ENCODE results near the gene MCF2L2.
"Not testable (repeated sequence)": the region's sequence is repeated elsewhere in the genome, so short reads cannot be mapped to it uniquely, and the experiment has no call there.

Gene MCF2L2

DNA sequence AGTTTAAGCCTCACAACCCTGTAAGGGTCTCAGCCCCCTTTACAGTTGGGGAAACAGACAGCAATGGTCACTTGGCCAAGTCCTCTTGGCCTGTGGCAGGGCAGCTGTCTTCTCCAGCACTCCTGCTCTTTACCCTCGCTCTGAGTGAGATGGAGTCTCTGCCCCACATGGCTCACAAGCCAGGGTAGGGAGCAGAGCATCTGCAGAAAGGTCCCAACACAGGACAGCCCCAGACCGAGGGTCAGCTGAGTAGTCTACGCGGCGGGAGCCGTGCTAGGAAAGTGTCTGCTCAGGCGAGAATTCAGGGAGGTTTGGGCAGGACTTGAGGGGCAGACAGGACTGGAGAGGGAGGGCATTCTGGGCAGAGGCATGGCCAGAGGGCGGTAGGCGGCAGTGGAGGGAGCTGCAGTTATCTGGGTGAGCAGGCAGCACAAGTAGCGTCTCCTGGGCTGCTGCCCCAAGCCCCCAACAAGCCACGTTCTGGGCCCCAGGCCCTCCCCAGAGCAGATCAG lies 247.6 kb downstream of the MCF2L2 start:
- DNase-seq (ENCODE audit: low spot score), result no peak
- ChIA-PET POLR2A (ENCODE audit: low non-redundant PET) (no interaction called here), CTCF (no interaction called here)
- H3K27ac ChIP-seq, result no peak overlapping the region
- TF ChIP-seq, protein P1, sequence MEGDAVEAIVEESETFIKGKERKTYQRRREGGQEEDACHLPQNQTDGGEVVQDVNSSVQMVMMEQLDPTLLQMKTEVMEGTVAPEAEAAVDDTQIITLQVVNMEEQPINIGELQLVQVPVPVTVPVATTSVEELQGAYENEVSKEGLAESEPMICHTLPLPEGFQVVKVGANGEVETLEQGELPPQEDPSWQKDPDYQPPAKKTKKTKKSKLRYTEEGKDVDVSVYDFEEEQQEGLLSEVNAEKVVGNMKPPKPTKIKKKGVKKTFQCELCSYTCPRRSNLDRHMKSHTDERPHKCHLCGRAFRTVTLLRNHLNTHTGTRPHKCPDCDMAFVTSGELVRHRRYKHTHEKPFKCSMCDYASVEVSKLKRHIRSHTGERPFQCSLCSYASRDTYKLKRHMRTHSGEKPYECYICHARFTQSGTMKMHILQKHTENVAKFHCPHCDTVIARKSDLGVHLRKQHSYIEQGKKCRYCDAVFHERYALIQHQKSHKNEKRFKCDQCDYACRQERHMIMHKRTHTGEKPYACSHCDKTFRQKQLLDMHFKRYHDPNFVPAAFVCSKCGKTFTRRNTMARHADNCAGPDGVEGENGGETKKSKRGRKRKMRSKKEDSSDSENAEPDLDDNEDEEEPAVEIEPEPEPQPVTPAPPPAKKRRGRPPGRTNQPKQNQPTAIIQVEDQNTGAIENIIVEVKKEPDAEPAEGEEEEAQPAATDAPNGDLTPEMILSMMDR (conservative IDR thresholded peaks at IDR 0.05; ENCODE audit: low read depth), result no peak

DNA sequence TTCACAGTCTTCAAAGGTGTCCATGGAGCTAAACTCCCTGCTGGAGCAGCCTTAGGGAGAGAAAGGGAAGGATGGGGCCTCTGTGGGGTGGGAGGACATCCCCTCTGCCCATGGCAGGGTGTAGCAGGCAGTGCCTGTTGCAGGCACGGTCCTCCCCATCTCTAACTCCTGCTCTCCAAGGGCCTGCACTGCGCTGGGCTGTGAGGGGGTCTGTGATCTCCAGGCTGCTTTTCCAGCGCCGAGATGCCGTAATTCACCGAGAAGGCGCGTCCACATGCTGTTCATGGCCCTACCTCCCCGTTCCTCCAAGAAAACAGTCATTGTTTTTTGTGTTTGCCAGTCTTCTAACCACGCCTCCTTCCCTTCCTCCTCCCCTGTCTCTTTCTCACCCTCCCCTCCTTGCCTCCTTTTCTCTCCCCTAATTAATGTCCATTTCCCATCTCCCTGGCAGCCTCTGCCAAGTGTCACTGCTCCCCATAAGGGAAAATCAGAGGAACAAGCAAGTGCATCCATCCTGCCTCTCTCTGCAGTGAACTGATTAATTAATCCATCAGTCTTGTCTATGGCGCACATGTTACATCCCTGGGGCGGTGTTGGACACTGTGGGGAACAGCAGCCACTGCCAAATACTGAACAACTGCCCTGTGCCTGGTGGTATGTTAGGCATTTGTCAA lies 248.2 kb downstream of the MCF2L2 start:
- DNase-seq (ENCODE audit: low spot score), result no peak
- POLR2A ChIA-PET (ENCODE audit: low non-redundant PET), result no interaction called here
- CTCF ChIA-PET, result interaction anchor here (2.2 kb wide), 1 partner anchor 202 kb away, joined by 6 read pairs; no protein-coding TSS in a partner anchor

DNA sequence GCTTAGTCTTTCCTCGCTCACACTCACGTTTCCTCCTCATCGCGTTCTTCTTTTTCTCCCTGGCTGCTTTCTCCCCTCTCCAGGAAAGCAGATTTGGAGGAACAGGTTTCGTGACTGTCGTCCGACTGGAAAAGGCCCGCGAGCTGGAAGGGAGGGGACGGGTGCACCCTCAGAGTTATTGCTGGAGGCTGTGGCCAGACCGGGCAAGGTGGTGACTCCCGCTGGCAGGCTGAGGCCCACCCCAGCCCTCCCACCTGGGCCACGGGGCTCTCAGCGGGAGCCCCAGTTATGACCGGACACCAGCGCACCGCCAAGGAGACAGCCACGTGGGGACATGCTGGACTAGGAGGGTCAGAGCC lies 248.9 kb downstream of the MCF2L2 start:
- CTCF ChIA-PET, result interaction anchor here (0.6 to 2.2 kb wide), 3 partner anchors 45 to 203 kb away, joined by 3 to 6 read pairs (median 3); no protein-coding TSS in a partner anchor
- DNase-seq (ENCODE audit: low spot score); H3K27ac ChIP-seq; POLR2A ChIA-PET (ENCODE audit: low non-redundant PET): not testable (repeated sequence)

More for the DNA sequence above, 248.2 kb downstream of the MCF2L2 start:
- H3K27ac ChIP-seq, result no peak overlapping the region
- TF ChIP-seq, protein P1 (conservative IDR thresholded peaks at IDR 0.05; ENCODE audit: low read depth), result no peak

DNA sequence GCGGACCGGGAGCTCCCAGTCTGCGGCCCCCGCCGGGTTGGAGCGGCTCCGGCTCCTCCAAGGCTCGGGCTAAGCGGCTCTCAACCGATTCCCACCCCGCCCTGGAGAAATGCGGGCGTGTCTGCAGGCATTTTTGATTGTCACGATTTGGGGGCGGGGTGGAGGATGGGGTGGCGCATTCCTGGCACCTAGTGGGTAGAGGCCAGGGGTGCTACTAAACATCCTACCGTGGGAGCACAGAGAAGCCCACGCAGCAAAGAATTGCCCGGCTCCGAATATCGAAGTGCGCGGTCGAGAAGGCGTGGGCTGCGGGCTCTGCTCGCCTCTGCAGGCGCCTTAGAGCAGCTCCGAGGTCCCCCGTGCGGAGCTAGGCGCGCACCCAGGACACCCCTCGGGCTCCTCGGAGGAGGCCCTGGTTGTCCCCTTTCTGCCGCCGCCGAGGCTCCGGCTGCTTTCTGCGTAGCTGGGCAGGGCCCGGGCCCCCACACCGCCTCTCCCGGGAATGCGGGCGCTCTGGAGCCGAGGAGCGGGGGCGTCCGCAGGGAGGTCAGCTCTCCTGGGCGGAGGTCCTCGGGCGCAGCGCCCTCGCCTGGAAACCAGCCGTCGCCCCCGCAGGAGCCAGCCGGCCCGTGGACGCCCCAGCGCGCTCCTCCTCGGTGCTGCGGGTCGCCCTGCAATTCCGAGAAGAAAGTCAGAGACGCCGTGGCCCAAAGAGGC lies 249.4 kb downstream of the MCF2L2 start:
- ChIA-PET CTCF (interaction anchor here (0.6 to 2.2 kb wide), 7 partner anchors 18 to 207 kb away, joined by 3 to 12 read pairs (median 3); no protein-coding TSS in a partner anchor), POLR2A (ENCODE audit: low non-redundant PET) (no interaction called here)
- TF ChIP-seq, protein P1 (conservative IDR thresholded peaks at IDR 0.05; ENCODE audit: low read depth), result peak; percentile 37; the same call in 1 of the 2 replicates
- no peak overlapping the region for H3K27ac ChIP-seq
- DNase-seq (ENCODE audit: low spot score), result peak; percentile 65

DNA sequence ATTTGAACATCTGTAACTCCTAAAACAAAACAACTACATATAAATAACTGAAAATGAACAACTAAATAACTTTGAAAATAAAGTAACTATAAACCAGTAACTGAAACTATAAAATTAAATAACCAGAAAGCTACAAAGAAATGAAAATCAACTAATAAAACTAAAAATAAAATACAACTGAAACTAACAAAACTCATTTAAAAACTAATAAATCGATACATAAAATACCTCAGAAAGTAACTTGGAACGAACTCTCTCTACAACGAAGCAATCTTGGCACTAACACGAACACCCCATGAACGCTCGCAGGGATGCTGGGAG lies 249.9 kb downstream of the MCF2L2 start:
- TF ChIP-seq, protein P1 (conservative IDR thresholded peaks at IDR 0.05; ENCODE audit: low read depth), result no peak
- H3K27ac ChIP-seq, result no peak overlapping the region
- ChIA-PET CTCF (interaction anchor here (0.7 to 2.2 kb wide), 5 partner anchors 18 to 208 kb away, joined by 3 to 12 read pairs (median 3); no protein-coding TSS in a partner anchor), POLR2A (ENCODE audit: low non-redundant PET) (no interaction called here)
- DNase-seq (ENCODE audit: low spot score), result no peak

DNA sequence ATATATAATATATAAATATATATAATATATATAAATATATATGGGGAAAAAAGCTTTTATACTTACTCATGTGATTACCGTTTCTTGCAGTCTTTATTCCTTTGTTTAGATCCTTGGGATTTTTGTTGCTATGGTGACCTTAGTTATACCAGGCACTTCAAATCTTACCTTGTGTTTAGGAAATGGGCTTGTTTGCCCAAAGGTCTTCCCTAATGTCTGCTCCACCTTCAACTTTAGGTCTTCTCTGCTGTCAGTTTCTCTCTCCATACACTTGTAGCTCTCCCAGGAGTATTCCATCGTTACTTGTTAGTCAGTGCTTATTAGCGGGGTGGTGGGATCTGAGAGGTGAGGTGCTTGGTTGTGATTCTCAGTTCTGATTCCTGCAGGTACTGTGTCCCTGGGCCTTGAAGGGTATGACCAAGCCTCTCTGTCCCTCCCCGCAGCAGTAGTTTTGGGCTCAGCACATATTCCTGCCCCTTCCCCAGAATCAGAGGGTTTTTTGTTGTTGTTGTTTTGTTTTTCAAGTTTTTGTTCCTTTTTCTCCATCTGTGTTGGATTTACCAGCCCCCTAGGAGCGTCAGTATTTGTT lies 256.3 kb downstream of the MCF2L2 start:
- ChIA-PET POLR2A (ENCODE audit: low non-redundant PET) (no interaction called here), CTCF (interaction anchor here (0.7 to 0.8 kb wide), 2 partner anchors 10 to 59 kb away, joined by 4 read pairs; partner anchors contain the start of gene LAMP3)
- no peak for DNase-seq (ENCODE audit: low spot score)
- no peak overlapping the region for H3K27ac ChIP-seq
- TF ChIP-seq, protein P1 (conservative IDR thresholded peaks at IDR 0.05; ENCODE audit: low read depth), result no peak

DNA sequence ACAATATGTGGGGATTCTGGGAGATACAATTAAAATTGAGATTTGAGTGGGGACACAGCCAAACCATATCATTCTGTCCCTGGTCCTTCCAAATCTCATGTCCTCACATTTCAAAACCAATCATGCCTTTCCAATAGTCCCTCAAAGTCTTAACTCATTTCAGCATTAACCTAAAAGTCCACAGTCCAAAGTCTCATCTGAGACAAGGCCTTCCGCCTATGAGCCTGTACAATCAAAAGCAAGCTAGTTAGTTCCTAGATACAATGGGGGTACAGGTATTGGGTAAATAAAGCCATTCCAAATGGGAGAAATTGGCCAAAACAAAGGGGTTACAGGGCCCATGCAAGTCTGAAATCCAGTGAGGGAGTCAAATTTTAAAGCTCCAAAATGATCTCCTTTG lies 260.4 kb downstream of the MCF2L2 start:
- H3K27ac ChIP-seq; DNase-seq (ENCODE audit: low spot score); POLR2A ChIA-PET (ENCODE audit: low non-redundant PET): not testable (repeated sequence)
- CTCF ChIA-PET, result interaction anchor here (0.6 kb wide), 2 partner anchors 88 to 211 kb away, joined by 5 to 6 read pairs; no protein-coding TSS in a partner anchor

Measured in RWPE1 (cell line).